Skin of body (tissue), 2 donors: ENCODE measurements around the gene ABCD2. TPM values are rescaled to one million over a fixed set of nuclear protein-coding genes. Genes with fewer than 3 reads are reported as not detected.
"Not testable (repeated sequence)": the region's sequence is repeated elsewhere in the genome, so short reads cannot be mapped to it uniquely, and the experiment has no call there.

Experiments used
- DNase-seq: peaks from one replicate; lab custom pipeline; 2025; lab: John Stamatoyannopoulos, UW
- total RNA-seq: library from RNA; depleted of rRNA; stranded (reverse); fragments of >200 nt; gene quantifications from one replicate; pipeline ENCODE4 v1.2.3, GENCODE V29; 2014

The ABCD2 gene
- total RNA-seq, 1 donor from 2014 or later: 2.2 TPM

GRCh38 chr12:39612250-39612649 is 7.4 kb downstream of the ABCD2 start:
- DNase-seq: no peak

DNA sequence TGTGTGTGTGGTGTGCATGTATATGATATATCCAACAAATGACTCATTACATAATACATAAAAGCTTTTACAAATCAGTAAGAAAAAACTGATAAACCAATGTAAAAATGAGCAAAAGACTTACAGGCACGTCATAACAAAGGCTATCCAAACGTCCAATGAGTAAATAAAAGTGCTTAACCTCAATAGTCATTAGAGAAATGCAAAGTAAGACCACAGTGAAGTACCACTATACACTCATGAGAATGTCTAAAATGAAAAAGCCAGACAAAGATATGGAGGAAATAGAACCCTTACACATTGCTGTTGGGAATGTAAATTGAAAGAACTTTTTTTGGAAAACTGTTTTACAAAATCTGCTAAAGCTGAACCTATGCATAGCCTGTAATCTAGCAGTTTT is 7.8 kb downstream of the ABCD2 start:
- DNase-seq: no peak

GRCh38 chr12:39610436-39611025 is 9.1 kb downstream of the ABCD2 start:
- DNase-seq: no peak

- DNase-seq: no peak
Observed at GRCh38 chr12:39606712-39607423, 12.7 kb downstream of the ABCD2 start.

DNA sequence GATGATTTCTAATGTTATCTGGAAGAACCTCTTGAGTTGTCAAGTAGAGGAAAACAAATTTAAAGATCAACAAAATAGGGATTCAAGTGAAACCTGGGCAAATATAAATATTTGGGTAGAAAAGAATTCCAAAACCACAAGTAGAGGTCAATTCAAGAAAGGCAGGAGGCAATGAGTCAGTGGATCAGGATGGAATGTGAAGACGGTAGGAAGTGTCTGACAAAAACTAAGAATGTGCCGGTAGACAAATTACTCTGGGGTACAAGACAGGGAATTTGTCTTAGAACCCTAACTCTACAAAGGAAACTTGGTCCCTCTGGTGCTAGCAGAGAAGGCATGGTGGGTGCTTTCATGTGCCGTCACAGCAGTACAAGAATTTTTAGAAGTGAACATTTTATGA is 13.6 kb downstream of the ABCD2 start:
- no peak for DNase-seq

GRCh38 chr12:39605501-39605900 is 14.1 kb downstream of the ABCD2 start:
- no peak for DNase-seq

DNA sequence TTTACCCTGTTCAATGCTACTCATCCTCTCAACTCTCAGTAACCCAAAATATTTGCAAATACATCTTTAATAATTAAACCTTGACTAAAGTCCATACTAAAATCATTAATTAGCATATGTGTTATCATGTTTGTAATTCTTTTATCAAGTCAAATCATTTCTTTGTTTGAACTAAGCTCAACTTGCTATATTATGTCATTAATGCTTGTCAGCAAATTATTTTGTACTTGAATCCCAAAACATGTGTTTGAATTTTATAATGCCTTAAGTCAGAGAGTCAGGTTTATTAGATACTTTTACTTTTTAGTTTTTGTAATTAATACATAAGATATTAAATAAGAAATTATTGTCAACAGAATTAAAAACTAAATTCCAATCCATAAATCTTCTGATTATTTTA is 16.5 kb downstream of the ABCD2 start:
- no peak for DNase-seq

GRCh38 chr12:39601951-39602350 is 17.7 kb downstream of the ABCD2 start:
- DNase-seq: not testable (repeated sequence)

DNA sequence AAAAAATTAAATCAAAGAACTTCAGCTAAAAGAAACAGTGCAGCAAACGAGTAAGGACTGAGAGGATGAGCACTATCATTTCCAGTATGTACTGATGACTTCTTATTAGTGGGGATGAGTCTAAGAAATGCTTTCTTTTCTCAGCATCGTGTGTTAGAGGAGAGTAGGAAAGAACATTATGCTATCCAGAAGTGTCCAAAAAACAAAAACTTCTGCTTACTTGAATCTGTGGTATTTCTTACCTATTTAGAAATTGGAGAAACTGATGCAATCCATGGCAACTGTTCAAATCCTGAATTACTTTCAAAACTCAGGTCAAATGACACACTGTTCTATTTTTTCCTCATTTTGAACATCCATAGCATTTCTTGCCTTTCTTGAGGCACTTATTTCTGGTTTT is 23.7 kb downstream of the ABCD2 start:
- no peak for DNase-seq

GRCh38 chr12:39592295-39592694 is 27.3 kb downstream of the ABCD2 start:
- no peak for DNase-seq

DNA sequence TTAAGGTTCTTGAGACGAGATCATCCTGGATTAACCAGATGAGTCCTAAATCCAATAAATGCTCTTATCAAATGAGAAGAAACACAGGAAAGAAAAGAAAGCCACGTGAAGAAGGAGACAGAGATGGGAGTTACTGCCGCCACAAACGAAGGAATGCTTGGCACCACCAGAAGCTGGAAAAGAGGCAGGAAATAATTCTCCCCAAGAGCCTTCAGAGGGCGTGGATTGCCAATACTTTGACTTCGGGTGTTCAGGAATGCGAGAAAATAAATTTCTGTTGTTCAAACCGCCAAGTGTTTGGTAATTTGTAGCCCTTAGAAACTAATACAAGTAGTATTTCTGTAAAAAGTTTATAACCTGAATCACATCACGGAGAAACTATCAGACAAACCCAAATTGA is 31.3 kb downstream of the ABCD2 start:
- no peak for DNase-seq

DNA sequence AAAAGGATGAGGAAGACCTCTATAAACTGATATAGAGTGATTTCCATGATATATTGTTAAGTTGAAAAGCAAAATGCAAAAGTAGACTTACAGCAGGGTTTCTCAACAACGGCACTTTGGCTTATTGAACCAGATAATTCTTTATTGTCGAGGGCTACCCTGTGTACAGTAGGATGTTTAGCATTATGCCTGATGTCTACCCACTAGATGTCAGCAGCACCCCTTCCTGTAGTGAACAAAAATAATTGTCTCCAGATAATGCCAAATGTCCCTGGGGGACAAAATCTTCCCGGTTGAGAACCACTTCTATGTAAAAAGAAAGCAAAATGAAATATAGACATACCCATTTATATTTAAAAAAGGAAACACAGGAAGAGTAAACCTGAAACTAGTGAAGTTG is 32.4 kb downstream of the ABCD2 start:
- DNase-seq: peak; percentile 10

GRCh38 chr12:39586816-39587215 is 32.8 kb downstream of the ABCD2 start:
- DNase-seq: no peak

- DNase-seq: no peak
Observed at GRCh38 chr12:39581592-39581991, 38.0 kb downstream of the ABCD2 start.

- no peak for DNase-seq
Observed at GRCh38 chr12:39575498-39575875, 44.1 kb downstream of the ABCD2 start.

DNA sequence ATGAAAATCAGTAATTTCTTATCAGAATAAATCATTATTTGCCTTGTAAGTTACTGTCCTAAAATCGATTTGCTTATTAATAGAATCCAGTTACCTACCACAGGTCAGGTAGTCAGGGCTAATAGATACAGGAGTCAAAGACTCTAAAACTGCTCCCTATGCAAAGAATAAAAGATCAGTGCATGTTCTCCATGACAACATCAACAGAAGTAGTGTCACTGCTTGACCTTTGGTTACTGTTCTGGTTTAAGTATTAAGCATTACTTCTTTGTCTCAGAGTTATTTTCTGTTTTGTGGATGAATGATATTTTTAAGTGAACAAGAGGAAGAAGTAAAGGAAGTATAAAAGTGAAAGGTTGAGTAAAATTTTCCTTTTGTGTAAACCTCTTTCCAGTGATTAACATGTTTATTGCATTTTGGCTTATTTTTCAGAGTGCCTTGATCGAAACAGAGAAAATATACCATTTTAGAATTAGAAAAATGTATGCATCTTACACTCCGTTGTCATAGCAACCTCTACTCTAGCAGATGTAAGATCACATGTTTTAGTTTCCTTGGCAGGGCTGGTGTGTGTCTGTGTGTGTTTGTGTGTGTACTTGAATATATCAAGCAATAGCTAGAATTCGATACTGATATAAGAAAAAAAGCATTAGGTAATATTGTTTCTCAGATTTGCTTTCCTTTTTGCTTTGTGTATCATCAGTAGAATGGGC is 44.7 kb downstream of the ABCD2 start:
- DNase-seq: no peak

DNA sequence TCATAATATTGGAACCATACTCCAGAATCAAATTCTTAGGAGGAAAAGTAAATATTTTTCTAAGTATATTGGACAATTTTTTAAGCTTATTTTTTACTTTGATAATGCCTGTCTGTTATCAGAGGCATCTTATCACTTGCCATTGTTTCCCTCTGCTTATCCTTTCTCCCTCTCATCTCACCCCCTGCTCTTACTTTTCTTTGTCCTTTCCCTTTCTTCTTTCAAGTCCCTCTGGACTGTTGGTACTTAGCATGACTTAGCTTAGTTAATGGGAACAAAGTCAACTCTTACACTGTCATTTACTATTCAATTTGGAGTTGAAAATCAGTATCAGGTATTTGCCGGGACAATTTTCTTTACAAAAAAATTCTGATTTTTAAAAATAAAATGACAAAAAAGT is 45.2 kb downstream of the ABCD2 start:
- DNase-seq: no peak

DNA sequence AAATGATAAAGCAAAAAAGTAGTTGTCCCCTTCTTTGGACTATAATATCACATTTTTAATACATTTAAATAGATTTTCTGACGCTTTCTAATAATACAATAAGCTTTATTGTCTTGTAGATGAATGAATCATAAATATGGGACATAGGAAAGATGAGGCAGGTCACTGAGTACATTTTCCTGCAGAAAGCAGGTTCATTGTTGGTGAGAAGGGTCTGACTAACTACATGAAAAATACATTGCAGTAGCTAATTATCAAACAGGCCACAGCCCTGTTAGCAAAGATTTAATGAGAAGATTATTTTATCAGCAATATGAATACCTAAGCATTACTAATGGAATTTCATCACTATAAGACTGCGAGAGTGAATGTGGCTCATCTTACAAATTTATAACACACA is 45.6 kb downstream of the ABCD2 start:
- no peak for DNase-seq

GRCh38 chr12:39572551-39572950 is 47.1 kb downstream of the ABCD2 start:
- no peak for DNase-seq

GRCh38 chr12:39571351-39571750 is 48.3 kb downstream of the ABCD2 start:
- DNase-seq: no peak

- no peak for DNase-seq
Observed at GRCh38 chr12:39553476-39553875, 66.1 kb downstream of the ABCD2 start.

- DNase-seq: not testable (repeated sequence)
Observed at GRCh38 chr12:39544211-39544610, 75.4 kb downstream of the ABCD2 start.

GRCh38 chr12:39541471-39541870 is 78.1 kb downstream of the ABCD2 start:
- DNase-seq: no peak
